Midbrain (tissue), 1 donor: ENCODE data around the gene F12.

Experiments used
- DNase-seq: peaks from one replicate; lab custom pipeline; 2025; lab: John Stamatoyannopoulos, UW

F12 gene

GRCh38 chr5:177409043-177409801, at the start of gene F12:
TSS of gene F12 (minus strand) at chr5:177409564. CDS start at chr5:177409527, 37 bp downstream.
- no peak for DNase-seq

- DNase-seq, result no peak
Measured at GRCh38 chr5:177458912-177459350, 49.6 kb upstream of the F12 start.

GRCh38 chr5:177457852-177458681, 48.7 kb upstream of the F12 start:
- DNase-seq, result no peak

- DNase-seq, result peak; percentile 78
Measured at GRCh38 chr5:177456976-177457851, 47.9 kb upstream of the F12 start.

GRCh38 chr5:177456591-177456964, 47.2 kb upstream of the F12 start:
- no peak for DNase-seq

GRCh38 chr5:177455661-177456590, 46.6 kb upstream of the F12 start:
- peak; percentile 85 for DNase-seq

GRCh38 chr5:177455036-177455660, 45.8 kb upstream of the F12 start:
- DNase-seq, result peak; percentile 44

- peak; percentile 89 for DNase-seq
Measured at GRCh38 chr5:177454397-177455035, 45.2 kb upstream of the F12 start.

- no peak for DNase-seq
Measured at GRCh38 chr5:177453852-177454396, 44.6 kb upstream of the F12 start.

- DNase-seq, result peak; percentile 9
Measured at GRCh38 chr5:177452688-177453638, 43.6 kb upstream of the F12 start.

GRCh38 chr5:177450667-177451424, 41.5 kb upstream of the F12 start:
- DNase-seq, result peak; percentile 41

- no peak for DNase-seq
Measured at GRCh38 chr5:177449140-177450061, 40.0 kb upstream of the F12 start.

- no peak for DNase-seq
Measured at GRCh38 chr5:177448244-177448950, 39.0 kb upstream of the F12 start.

GRCh38 chr5:177447611-177448243, 38.4 kb upstream of the F12 start:
- peak; percentile 89 for DNase-seq

GRCh38 chr5:177447066-177447610, 37.8 kb upstream of the F12 start:
- peak; percentile 74 for DNase-seq
